ENCODE results near the gene TLN1.

The TLN1 gene

GRCh38 chr9:35755071-35755470 lies 23.1 kb upstream of the TLN1 start:
- no peak for DNase-seq (ENCODE audit: low read depth in 2 of 2)

GRCh38 chr9:35754264-35754663 lies 22.3 kb upstream of the TLN1 start, which contains the start of gene MSMP:
Gene MSMP (minus strand): TSS chr9:35754276. CDS start chr9:35754129, 147 bp downstream.
- DNase-seq (ENCODE audit: low read depth in 2 of 2), result no peak

GRCh38 chr9:35753466-35753865 lies 21.5 kb upstream of the TLN1 start:
- DNase-seq (ENCODE audit: low read depth in 2 of 2), result no peak

- no peak for DNase-seq (ENCODE audit: low read depth in 2 of 2)
Observed at GRCh38 chr9:35750256-35750531, 18.2 kb upstream of the TLN1 start.

GRCh38 chr9:35749515-35750255 lies 17.7 kb upstream of the TLN1 start:
- DNase-seq (ENCODE audit: low read depth in 2 of 2), result no peak

GRCh38 chr9:35748858-35749514 lies 17.0 kb upstream of the TLN1 start, which contains the start of the genes GBA2 and RGP1:
Gene GBA2 (minus strand): TSS chr9:35749228. CDS start chr9:35748704, 524 bp downstream.
Gene RGP1 (plus strand): TSS chr9:35749287. CDS start chr9:35749756, 469 bp downstream.
- no peak for DNase-seq (ENCODE audit: low read depth in 2 of 2)

GRCh38 chr9:35748242-35748857 lies 16.4 kb upstream of the TLN1 start:
- DNase-seq (ENCODE audit: low read depth in 2 of 2), result no peak

GRCh38 chr9:35746583-35746982 lies 14.6 kb upstream of the TLN1 start:
- DNase-seq (ENCODE audit: low read depth in 2 of 2), result no peak

GRCh38 chr9:35745569-35745968 lies 13.6 kb upstream of the TLN1 start:
- no peak for DNase-seq (ENCODE audit: low read depth in 2 of 2)

- no peak for DNase-seq (ENCODE audit: low read depth in 2 of 2)
Observed at GRCh38 chr9:35743880-35744518, 12.0 kb upstream of the TLN1 start.

- DNase-seq (ENCODE audit: low read depth in 2 of 2), result no peak
Observed at GRCh38 chr9:35743452-35743851, 11.5 kb upstream of the TLN1 start.

- no peak for DNase-seq (ENCODE audit: low read depth in 2 of 2)
Observed at GRCh38 chr9:35741740-35742139, 9.7 kb upstream of the TLN1 start.

- no peak for DNase-seq (ENCODE audit: low read depth in 2 of 2)
Observed at GRCh38 chr9:35740243-35740642, 8.2 kb upstream of the TLN1 start.

- no peak for DNase-seq (ENCODE audit: low read depth in 2 of 2)
Observed at GRCh38 chr9:35738924-35739323, 6.9 kb upstream of the TLN1 start.

- DNase-seq (ENCODE audit: low read depth in 2 of 2), result no peak
Observed at GRCh38 chr9:35738186-35738585, 6.2 kb upstream of the TLN1 start.

- DNase-seq (ENCODE audit: low read depth in 2 of 2), result no peak
Observed at GRCh38 chr9:35737143-35737542, 5.1 kb upstream of the TLN1 start.

- no peak for DNase-seq (ENCODE audit: low read depth in 2 of 2)
Observed at GRCh38 chr9:35736201-35736633, 4.2 kb upstream of the TLN1 start.

GRCh38 chr9:35734096-35734495 lies 2.1 kb upstream of the TLN1 start:
- no peak for DNase-seq (ENCODE audit: low read depth in 2 of 2)

GRCh38 chr9:35732800-35733541 lies 976 bp upstream of the TLN1 start:
- no peak for DNase-seq (ENCODE audit: low read depth in 2 of 2)

- DNase-seq (ENCODE audit: low read depth in 2 of 2), result no peak
Observed at GRCh38 chr9:35731415-35732184, 395 bp downstream of the TLN1 start.

GRCh38 chr9:35730486-35730854 lies 1.5 kb downstream of the TLN1 start:
- no peak for DNase-seq (ENCODE audit: low read depth in 2 of 2)
